ENCODE data around the gene CCDC187. TPM values are rescaled to one million over a fixed set of nuclear protein-coding genes. Genes with fewer than 3 reads are reported as not detected.

The CCDC187 gene
- total RNA-seq, 1 experiment from 2014 or later, result 2.7 TPM

GRCh38 chr9:136200424-136200823 is 103.5 kb downstream of the CCDC187 start:
- no peaks in the 10 kb centered on the region for H3K9me3 ChIP-seq (ENCODE audit: insufficient read depth, low read depth)
- ChIA-PET CTCF (no interaction called here), POLR2A (ENCODE audit: unreplicated experiment) (no interaction called here)
- DNase-seq, result no peak
- no peak overlapping the region for H3K4me3 ChIP-seq
- H3K27ac ChIP-seq, result no peak overlapping the region
- no TSS peak for BruUV-seq (replicated peaks)
- no peaks in the 10 kb centered on the region for H3K9me2 ChIP-seq (ENCODE audit: insufficient read depth)
- TF ChIP-seq CTCF (conservative IDR thresholded peaks at IDR 0.05) (no peak), EZH2 (IDR thresholded peaks at IDR 0.05; ENCODE audit: low read depth) (no peak)
- H3K4me1 ChIP-seq (replicated peaks; ENCODE audit: insufficient read depth), result peaks cover 12% of the 10 kb centered on the region
- intact Hi-C loops (cut with micrococcal nuclease; ENCODE audit: unreplicated experiment), result no loop called here
- no peak overlapping the region for H2AFZ ChIP-seq
- H4K20me1 ChIP-seq (ENCODE audit: insufficient read depth), result peaks cover 1% of the 10 kb centered on the region; the same call in 1 of the 2 replicates
- peaks cover 8% of the 10 kb centered on the region; the same call in 1 of the 2 replicates for H3K27me3 ChIP-seq (ENCODE audit: insufficient read depth, low read depth)
- H3K36me3 ChIP-seq (ENCODE audit: low read depth), result no peaks in the 10 kb centered on the region
- no peak overlapping the region for H3K4me2 ChIP-seq
- H3F3A ChIP-seq (ENCODE audit: insufficient read depth, low read depth), result no peaks in the 10 kb centered on the region
- no peaks in the 10 kb centered on the region for H3K79me2 ChIP-seq (ENCODE audit: low read depth)

Other genes with a start within 250 kb of the CCDC187 start
- gene NACC2, start 208.8 kb downstream of the CCDC187 start, total RNA-seq (2021), result 22.4 and 23.8 TPM in 2 replicates
- 73.8 and 75.3 TPM in 2 replicates for gene TMEM250, start 185.2 kb downstream of the CCDC187 start, total RNA-seq (2021)
- 0.22 and 0.43 TPM in 2 replicates for gene LHX3, start 99.0 kb downstream of the CCDC187 start, total RNA-seq (2021)
- 34.6 and 40.8 TPM in 2 replicates for gene QSOX2, start 58.3 kb downstream of the CCDC187 start, total RNA-seq (2021)
- gene GPSM1, start 23.4 kb upstream of the CCDC187 start, total RNA-seq (2021), result 5.5 and 9.5 TPM in 2 replicates
- 9.1 and 19.1 TPM in 2 replicates for gene DNLZ, start 59.6 kb upstream of the CCDC187 start, total RNA-seq (2021)
- 13.6 and 14.0 TPM in 2 replicates for gene CARD9, start 69.6 kb upstream of the CCDC187 start, total RNA-seq (2021)
- gene SNAPC4, start 96.1 kb upstream of the CCDC187 start, total RNA-seq (2021), result 13.3 and 14.4 TPM in 2 replicates
- gene ENTR1, start 106.5 kb upstream of the CCDC187 start, total RNA-seq (2021), result 67.9 and 82.9 TPM in 2 replicates
- 78.1 and 86.5 TPM in 2 replicates for gene PMPCA, start 106.6 kb upstream of the CCDC187 start, total RNA-seq (2021)
- 18.2 and 22.5 TPM in 2 replicates for gene INPP5E, start 135.8 kb upstream of the CCDC187 start, total RNA-seq (2021)
- 81.8 and 90.1 TPM in 2 replicates for gene SEC16A, start 178.9 kb upstream of the CCDC187 start, total RNA-seq (2021)
- gene NOTCH1, start 242.0 kb upstream of the CCDC187 start, total RNA-seq (2021), result 39.2 and 51.4 TPM in 2 replicates